ENCODE measurements around the gene RNASE7.

Gene RNASE7

DNA sequence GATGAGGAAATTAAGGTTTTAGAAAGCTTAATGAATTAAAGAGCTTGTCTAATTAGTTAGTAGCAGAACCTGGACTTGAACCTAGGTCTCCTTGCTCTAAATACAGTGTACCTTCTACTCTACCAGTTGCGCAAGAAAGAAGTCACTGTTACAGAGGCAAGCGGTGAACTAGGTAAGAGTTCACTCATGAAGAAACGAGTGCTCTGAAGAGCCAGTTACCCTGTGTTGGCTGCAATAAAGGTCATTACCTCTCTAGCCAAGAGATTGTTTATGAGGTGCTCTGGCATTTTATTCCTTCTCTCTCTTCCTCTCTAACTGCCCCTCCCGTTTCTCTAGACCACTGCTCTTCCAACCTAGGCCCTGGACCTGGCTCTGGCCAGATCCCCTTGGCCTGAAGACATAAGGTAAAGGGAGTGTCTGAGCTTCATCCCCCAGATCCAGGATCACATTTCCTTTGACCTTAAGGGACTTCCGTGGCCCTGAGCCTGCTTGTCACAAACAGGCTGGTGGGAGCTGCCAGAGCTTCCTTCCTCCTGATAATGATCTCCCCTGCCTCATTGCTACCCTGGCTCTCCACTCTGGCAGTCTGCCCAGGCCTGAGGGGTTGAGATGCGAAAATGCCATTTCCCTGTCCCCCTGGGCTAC is 1.9 kb downstream of the RNASE7 start:
- DNase-seq = no peak

DNA sequence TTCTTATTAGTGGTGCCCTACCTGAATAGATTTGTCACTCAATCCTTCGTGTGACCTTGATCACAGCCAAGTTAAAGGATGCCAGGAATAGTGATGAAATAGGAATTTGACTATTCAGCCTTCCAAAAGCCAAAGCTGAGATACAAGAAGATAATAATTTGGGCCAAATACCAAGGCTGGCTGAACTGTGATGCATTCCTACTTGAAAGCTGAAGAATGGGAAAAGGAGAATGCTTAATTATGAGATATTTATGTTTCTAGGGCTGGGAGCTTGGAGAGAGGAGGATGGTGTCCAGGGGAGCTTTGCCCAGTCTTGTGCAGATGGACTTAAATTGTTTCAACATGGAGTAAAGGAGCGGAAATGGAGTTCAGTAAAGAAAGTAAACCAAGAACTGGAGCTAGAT is 5.2 kb downstream of the RNASE7 start:
- DNase-seq = no peak

DNA sequence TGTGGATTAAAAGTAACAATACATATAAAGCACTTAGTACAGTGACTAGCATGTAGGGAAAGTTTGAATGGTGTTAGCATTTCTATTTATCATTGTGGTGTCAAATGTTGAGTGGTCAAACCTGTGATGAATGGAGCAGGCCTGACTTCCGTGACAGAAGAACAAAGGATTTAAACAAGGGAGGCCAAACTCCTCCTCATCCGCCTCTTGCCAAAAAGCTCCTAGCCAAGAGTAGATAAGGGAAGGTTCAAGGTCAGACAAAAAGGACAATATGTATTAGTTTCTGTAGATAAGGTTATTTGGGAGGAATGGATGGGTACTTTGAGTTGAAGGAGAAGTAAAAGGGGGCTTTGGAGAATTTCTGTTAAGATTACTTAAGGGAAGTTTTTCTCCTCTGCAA is 6.5 kb downstream of the RNASE7 start:
- no peak for DNase-seq

DNA sequence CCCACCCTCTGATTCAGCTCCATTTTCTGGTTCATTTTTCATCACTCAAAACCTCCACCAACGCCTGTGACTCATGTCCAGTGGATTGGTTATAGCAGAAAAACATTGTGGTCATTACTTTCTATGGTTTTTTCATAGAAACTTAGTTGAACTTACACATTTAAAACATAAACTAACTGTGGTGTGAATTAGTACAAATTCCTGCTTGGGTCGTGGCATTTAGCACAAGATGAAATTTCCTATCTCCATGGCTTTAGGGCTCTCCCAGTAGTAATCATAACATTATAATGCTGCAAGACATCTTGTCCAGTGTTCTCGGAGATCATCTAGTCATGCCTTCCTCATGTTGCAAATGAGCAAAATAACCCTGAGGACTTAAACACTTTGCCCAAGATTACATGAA is 7.1 kb downstream of the RNASE7 start:
- no peak for DNase-seq

DNA sequence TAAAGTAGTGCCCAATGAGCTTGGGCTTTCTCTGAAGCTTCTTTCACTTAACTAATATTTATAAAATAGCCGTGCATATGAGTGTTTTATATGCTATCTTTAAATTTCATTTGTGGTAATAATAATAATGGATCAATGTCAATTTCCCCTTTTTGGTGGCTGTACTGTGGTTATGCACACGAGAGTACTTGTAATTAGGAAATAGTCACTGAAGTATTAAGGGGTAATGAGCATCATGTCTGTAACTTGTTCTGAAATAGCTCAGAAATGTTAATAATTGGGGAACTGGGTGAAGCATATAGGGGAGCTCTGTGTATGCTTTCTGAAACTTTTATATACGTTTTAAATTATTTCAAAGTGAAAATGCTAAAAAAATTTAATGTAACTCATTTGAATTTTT is 8.4 kb downstream of the RNASE7 start:
- DNase-seq = no peak

DNA sequence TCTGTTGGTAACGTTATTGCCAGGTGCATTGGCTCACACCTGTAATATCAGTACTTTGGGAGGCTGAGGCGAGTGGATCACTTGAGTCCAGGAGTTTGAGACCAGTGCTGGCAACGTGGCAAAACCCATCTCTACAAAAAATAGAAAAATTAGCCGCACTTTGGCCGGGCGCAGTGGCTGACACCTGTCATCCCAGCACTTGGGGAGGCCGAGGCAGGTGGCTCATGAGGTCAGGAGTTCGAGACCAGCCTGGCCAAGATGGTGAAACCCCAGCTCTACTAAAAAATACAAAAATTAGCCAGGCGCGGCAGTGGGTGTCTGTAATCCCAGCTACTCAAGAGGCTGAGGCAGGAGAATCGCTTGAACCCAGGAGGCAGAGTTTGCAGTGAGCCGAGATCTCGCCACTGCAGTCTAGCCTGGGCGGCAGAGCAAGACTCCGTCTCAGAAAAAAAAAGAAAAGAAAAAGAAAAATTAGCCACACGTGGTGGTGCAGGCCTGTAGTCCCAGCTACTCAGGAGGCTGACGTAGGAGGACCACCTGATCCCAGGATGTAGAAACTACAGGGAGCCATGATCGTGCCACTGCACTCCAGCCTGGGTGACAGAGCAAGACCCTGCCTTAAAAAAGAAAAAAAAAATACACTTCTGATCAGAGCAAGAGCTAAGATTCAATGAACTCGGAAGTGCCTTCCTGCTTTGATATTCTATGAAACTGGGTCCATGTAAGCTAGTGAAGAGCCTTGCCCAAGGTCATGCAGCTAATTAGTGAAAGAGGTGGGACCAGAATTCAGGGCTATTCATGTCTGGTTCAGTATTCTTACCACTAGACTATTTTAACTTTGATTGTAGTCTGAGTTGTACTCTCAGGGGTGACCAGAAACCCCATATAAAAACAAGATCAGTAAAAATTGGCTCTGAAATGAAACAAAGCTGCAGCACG is 11.3 kb downstream of the RNASE7 start:
- DNase-seq = no peak

DNA sequence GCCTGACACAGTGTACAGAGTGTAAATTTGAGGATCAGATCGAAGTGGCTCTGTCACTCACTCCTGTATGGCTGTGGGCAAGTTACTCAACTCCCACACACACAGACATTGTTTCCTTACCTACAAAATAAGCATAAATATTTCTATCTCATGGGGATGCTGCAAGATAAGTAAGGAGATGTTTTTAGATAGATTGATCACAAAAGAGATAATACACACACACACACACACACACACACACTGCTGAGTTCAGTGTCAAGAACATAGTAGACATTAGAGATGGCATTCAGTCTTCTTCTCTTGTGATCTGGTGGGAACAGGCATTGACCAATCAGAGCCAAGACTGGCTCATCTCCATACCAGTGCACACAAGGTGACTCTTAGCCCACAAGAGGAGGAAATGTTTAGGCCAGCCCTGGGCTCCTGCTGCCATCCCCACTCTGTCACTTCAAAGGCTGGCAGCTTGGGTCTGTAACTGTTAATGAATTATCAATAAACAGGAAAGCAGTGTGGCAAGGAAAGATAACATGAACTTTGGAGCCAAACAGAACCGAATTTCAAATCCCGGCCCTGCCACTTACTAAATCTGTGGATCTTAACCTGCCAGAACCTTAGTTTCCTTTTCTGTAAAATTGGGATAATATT is 12.1 kb downstream of the RNASE7 start:
- DNase-seq = no peak

DNA sequence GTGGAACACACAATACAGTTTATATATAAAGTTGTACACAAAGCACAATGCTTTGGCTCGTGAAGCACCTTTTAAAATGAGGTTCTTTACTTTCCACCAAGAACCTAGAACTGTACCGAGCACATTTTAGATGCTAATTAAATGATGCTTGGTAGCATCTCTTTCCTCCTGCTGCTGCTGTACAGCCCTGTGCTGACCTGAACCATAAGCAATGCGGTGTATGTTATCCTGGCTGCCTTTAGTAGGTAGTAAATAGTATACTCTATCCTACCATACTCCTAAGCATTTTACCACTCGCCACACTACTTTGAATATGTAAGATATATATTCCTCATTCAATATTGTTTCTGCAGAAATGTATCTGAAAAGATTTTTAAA is 12.6 kb downstream of the RNASE7 start:
- DNase-seq = no peak

DNA sequence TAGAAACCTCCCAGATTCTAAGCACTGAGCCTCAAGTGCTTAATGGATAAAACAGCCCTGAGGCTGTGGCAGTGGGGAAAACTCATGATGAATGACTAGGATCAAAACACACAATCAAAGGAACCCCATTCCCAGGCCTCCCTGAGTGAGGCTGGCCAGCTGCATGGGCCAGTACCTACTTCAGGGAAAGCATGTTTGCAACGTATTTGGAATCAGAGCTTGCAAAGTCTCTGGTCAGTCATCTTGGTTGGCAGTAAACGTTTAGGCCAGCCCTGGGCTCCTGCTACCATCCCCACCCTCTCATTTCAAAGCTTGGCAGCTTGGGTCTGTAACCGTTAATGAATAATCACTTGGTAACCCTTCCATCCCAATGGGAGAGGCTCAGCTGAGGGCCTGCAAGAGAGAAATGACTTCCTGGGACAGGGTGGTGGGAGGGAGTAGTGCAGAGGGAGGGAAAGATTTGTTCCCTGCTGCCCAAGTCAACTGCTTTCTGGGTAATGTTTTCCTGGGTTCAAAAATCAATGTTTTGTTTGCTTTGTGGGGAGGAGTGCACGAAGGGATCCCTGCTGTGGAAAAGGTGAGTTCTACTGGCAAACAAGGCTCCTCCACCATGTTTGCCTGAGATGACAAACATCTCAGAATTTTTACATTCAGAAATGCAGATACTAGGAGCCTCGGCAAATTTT is 13.4 kb downstream of the RNASE7 start:
- no peak for DNase-seq

DNA sequence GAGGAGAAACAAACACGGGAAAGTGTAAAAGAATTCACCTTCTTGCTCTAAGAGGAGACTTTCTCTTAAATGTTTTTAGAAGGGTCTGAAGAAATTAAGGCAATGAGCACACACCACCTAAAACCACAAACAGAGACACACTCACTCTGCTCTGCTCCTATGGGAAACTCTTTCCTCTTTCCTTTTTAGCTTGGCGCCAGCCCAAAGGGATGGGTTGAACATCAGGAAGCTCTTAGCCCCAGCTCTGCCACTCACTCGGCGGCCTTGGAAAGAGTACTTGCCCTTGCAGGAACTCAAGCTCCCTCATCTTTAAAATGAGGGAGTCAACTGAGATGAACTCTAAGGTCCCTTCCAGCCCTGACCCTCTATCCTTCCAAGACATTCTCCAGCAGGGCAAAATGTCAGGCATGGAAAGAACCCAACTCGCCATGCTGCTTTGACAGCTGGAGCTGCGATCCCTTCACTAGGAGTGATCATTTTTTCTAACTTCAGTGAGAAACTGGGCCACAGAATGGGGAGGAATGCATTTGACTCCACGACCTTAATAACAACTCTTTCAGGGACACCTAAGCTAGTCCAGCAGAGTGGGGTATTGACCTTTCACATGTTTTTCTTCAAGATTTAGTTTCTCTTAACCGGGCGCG is 14.5 kb downstream of the RNASE7 start:
- peak; percentile 50 for DNase-seq

DNA sequence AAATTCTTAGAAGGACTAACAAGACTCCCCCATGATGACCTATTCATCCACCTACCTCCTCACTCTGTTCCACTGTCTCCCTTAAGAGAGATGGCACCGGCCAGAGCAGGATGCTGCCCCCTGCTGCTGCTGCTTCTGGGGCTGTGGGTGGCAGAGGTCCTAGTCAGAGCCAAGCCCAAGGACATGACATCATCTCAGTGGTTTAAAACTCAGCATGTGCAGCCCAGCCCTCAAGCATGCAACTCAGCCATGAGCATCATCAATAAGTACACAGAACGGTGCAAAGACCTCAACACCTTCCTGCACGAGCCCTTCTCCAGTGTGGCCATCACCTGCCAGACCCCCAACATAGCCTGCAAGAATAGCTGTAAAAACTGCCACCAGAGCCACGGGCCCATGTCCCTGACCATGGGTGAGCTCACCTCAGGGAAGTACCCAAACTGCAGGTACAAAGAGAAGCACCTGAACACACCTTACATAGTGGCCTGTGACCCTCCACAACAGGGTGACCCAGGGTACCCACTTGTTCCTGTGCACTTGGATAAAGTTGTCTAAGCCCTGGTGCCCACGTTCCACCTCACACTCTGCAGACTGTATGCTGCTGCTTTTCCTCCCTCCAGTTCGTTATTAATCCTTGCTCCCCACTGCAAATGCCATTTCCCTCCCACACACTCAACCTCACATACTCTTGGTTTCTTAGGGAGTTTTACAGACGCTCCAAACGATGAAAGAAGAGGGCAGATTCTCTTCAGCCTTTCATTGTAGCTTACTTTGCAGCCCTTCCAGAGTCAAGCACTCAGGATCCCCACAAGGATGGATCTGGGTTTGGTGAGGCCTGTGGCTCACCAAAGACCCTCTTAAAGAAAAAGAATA is 15.9 kb downstream of the RNASE7 start, which contains the start of gene RNASE8:
Gene RNASE8, plus strand, starts transcription at position 20 of the 873 bp plus-strand sequence. Its CDS starts 71 bp downstream, at position 91.
- DNase-seq = no peak

DNA sequence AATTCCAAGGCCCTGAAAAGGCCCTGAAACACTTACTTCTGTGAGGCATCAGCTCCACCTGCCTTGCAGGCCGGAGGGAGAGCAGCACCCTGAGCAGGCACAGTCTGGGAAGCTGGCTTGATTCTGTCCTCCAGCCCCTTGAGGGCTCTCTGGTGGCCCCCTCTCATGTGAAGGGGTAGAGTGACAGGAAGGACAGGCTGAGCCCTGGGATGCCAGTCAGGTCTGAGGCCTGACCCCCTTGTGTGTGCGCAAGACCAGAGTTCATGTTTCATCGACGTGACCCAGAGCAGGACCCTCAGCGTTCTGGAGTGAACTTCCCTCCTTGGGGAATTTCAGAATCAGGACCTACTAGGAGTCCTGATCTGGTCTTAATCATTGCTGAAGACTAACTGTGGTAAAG is 16.7 kb downstream of the RNASE7 start:
- DNase-seq = no peak

DNA sequence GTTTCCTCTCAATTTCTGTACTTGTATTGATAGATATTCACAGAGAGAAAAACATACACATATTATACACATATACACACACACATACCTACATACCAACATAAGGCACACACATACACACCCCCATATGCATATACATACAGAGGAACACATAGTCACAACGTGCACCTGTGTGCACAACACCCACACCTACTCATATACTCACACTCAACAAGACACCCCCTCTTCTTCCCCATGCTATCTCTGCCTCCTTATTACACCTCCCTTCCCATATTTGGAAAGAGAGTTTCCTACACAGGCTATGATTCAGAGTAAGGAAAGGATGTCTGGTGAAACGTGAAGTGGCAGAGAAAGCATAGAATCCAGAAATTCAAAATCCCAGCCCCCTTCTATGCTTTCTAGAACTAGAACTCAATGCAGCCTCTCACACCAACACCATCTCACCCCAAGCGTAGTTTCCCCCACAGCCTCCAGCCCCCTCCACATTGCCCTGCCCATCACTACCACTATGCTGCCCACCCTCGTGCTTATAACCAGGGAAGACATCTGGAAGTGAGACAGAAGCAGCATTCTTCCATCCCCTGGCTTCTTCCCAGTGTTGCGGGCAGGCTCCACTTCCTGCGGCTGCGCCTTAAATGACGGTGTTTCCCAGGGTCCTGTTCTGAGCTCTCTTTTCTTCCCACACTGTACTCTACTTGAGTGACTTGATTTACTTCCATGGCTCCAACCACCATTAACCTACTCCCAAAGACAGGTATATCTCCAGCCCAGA is 17.9 kb downstream of the RNASE7 start:
- DNase-seq = no peak

DNA sequence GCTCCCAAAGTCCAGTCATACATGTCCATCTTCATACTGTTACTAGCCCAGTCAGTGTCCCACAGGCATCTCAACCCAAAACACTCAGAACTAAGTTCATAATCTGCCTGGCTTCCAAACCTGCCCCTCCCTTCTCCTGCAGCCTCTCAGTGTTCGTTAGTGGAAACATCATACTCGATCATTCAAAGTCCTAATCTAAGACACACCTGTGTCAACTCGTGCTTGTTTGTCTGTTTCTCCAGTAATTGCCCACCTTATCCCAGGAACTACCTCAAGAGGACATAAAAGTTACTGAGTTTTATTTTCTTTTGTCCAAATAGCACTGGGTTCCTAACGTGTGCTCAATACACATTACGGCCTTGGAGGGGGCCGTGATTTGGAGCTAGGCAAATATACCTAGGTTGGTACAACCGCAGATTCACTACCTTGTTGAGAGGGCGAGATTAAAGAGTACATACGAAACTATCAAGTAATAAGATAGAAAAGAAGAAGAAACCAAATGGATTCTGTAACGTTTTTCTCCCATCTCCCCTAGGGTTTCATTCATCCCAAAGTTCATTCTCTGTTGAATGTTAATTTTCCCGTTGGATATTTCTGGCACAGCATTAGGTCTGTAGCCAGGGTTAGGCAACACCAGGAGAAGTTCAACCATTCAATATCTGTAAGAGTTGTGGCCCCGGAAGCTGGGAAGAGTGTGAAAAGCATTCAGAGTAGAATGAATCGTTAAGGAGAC is 18.6 kb downstream of the RNASE7 start:
- no peak for DNase-seq

DNA sequence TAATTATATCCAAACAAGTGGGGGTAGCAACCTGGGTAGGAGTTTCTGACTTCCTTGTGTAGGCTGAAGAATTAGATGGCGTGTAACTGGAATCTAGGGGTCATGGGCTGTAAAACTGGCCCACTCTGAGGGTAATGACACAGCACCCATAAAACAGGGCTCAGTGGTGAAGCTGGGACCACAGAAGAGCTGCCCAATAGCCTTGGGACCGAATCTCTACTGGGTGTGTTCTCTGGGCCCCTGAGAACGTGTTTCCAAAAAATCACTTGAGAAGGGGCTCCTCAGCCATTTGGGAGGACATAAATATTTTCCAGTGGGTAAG is 19.1 kb downstream of the RNASE7 start:
- no peak for DNase-seq

DNA sequence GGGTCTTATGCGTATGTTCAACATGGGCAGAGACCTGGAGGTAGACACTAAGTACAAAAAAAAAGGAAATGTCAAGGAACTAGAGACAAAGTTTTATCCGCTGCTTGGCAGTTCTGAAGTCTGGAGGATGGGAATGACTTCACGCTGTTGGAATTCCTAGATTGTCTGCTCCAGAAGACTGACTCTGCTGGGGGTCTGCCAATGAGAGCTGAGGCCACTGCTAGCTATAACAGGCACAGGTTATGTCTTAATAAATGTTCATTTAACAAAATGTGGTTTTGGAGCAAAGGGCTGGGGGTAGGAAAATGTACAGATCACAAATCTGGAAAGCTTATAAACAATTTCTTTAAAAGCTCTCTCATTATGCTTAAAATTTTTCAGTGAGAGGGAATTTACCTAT is 21.3 kb downstream of the RNASE7 start:
- no peak for DNase-seq

DNA sequence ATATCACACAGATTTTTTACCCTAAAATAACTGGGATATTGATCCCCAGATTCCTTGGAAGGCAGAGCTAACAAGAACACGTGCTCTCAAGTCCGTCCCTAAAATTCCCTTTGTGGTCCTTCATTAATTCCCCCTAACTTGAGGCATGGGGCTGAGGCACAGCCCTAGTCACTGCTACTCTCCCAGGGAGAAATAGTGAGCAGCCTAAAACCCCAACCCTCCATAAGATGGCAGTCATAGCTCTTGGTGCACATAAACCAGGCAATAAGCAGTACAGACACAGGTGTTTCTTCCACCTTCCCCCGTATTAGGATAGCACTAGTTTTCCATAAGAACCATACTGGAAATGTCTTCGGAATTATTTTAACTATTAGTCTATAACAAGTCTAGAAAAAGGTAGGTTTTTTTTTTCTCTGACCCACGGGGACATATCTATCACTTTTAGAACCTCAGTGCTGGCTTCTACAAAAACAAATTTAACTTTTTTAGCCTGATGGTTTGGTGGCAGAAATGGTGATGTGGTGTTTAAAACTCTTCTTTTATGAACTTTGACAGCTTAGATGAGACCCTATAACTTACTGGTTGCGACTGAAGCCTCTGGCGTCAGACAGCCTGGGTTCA is 24.8 kb downstream of the RNASE7 start:
- no peak for DNase-seq

DNA sequence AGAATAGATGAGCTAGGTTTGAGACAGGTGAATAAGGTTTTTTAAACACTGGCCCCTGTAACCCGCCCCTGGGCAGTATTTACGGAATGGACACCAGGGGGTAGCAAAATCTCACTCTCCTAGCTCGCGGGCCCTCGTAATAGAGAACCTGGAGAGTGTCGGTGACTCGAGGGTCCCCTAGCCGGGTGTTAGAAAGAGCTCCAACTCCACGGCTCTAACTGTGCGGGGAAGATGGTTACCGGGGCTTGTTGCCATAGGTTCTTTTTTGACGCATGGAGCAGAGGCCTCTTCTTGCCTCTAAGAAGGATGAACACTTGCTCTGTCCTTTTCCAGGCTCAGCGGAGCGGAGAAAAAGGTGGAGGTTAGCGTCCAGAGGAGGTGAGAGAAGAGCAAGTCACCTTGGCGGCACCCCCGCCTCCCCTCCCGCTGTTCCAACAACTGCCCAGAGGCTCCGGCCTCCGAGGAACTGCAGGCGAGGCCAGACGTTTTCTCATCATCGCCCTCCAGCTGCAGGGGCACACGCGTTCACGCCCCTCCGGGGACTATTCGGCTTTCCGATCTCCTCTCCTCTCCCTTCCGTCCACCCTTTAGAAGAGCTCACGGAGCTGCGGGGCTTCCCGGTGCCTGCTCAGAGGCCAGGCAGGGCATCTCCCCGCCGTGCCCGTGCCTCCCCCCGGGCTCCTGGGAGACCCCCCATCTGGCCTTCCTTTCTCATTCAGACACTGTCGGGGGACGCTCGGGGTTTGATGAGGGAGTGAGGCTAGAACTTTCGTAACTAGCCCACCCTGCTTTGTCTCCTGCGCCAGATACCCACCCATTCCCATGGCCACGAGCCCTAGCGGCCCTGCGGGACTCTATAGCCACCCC is 26.6 kb downstream of the RNASE7 start:
- DNase-seq = peak; percentile 81
